Measurements from ENCODE around the gene CTDP1. TPM values are rescaled to one million over a fixed set of nuclear protein-coding genes. Genes with fewer than 3 reads are reported as not detected.

CTDP1 gene
- total RNA-seq, 1 donor from 2014 or later = 23.9 TPM

DNA sequence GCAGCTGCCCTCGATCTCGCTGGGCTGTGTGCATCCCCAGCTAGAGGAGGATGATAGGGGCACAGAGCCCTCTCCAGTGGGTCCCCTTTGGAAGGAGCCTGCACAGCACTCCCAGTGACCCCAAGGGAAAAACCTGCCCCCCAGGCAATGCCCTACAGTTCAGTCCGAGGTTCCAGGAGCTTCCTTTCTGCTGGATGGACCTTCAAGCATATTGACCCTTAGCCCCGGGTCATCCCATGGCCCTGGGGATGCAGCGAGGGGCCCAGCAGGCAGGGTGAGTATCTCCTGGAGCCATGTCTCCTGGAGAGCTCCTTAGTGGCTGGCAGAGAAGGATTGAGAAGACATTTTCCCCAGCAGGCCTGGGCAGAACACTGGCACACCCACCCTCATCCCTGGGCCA lies 45.4 kb upstream of the CTDP1 start:
- peaks cover 6% of the 10 kb centered on the region for H3K9me3 Mint-ChIP-seq (ENCODE audit: low read depth)
- H3K4me3 Mint-ChIP-seq (ENCODE audit: low read depth) = no peak overlapping the region
- H3K36me3 Mint-ChIP-seq (ENCODE audit: insufficient read depth) = no peaks in the 10 kb centered on the region
- H3K27me3 Mint-ChIP-seq = peaks cover 8% of the 10 kb centered on the region
- H3K27ac Mint-ChIP-seq = no peak overlapping the region
- DNase-seq (ENCODE audit: low spot score, unreplicated experiment) = no peak
- peaks cover 1% of the 10 kb centered on the region for H3K4me1 Mint-ChIP-seq (ENCODE audit: low read depth)
- TF ChIP-seq, protein P1, sequence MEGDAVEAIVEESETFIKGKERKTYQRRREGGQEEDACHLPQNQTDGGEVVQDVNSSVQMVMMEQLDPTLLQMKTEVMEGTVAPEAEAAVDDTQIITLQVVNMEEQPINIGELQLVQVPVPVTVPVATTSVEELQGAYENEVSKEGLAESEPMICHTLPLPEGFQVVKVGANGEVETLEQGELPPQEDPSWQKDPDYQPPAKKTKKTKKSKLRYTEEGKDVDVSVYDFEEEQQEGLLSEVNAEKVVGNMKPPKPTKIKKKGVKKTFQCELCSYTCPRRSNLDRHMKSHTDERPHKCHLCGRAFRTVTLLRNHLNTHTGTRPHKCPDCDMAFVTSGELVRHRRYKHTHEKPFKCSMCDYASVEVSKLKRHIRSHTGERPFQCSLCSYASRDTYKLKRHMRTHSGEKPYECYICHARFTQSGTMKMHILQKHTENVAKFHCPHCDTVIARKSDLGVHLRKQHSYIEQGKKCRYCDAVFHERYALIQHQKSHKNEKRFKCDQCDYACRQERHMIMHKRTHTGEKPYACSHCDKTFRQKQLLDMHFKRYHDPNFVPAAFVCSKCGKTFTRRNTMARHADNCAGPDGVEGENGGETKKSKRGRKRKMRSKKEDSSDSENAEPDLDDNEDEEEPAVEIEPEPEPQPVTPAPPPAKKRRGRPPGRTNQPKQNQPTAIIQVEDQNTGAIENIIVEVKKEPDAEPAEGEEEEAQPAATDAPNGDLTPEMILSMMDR (IDR thresholded peaks at IDR 0.05; ENCODE audit: unreplicated experiment) = no peak

DNA sequence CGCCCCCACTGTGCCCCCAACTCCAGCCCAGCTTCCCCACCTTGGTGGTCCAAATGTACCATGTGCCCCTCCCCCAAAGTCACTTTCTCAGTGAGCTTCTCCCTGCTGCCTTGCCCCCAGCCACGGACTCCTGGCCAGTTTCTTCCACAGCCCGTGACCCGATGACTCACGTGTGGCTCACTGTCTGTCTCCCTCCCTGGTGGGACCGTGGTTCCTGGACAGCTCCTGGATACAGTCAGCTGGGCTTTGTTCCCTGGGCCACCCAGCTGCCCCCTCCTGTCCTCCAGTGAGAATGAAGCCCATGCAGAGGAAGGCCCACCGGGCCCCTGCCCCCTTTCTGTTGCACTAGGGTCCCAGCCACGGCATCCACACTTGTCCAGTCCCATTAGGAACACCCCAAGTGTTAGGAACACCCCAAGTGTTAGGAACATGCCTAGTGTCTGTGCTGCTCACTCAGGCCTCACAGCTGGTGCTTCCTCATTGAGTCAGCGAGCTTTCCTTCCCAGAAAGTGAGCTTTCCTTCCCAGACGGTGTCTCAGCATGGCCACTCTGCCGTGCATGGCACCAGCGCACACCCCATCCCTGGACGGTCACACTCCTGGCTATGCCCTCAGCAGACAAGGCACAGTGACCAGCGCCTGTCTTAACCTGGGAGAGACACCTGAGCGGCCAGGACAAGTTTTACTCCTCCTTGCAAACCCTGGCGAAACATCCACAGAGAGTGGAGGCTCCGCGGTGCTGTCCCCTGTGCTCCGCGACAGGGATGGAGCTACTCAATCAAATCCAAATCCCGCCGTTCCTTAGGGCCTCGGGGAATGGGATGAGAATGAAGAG lies 44.8 kb upstream of the CTDP1 start:
- no peaks in the 10 kb centered on the region for H3K4me1 Mint-ChIP-seq (ENCODE audit: low read depth)
- TF ChIP-seq, protein P1 (IDR thresholded peaks at IDR 0.05; ENCODE audit: unreplicated experiment) = no peak
- H3K9me3 Mint-ChIP-seq (ENCODE audit: low read depth) = peaks cover 6% of the 10 kb centered on the region
- no peak overlapping the region for H3K4me3 Mint-ChIP-seq (ENCODE audit: low read depth)
- H3K27me3 Mint-ChIP-seq = peaks cover 5% of the 10 kb centered on the region
- no peaks in the 10 kb centered on the region for H3K36me3 Mint-ChIP-seq (ENCODE audit: insufficient read depth)
- H3K27ac Mint-ChIP-seq = no peak overlapping the region
- no peak for DNase-seq (ENCODE audit: low spot score, unreplicated experiment)

DNA sequence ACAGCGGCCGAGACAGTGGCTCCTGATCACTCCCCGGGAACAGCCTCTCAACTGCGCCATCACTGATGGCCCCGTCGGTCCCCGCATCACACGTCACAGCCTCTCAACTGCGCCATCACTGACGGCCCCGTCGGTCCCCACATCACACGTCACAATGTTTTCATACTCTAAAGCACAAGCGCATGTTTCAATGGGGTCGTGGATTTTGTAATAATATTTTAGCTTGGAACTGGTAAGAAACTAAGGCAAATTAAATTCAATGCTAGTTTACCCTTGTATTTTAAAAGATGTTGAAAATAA lies 44.2 kb upstream of the CTDP1 start:
- H3K27me3 Mint-ChIP-seq = peaks cover 3% of the 10 kb centered on the region
- H3K4me3 Mint-ChIP-seq (ENCODE audit: low read depth) = no peak overlapping the region
- peaks cover 6% of the 10 kb centered on the region for H3K9me3 Mint-ChIP-seq (ENCODE audit: low read depth)
- no peaks in the 10 kb centered on the region for H3K36me3 Mint-ChIP-seq (ENCODE audit: insufficient read depth)
- TF ChIP-seq, protein P1 (IDR thresholded peaks at IDR 0.05; ENCODE audit: unreplicated experiment) = no peak
- no peak for DNase-seq (ENCODE audit: low spot score, unreplicated experiment)
- H3K27ac Mint-ChIP-seq = no peak overlapping the region
- no peaks in the 10 kb centered on the region for H3K4me1 Mint-ChIP-seq (ENCODE audit: low read depth)

DNA sequence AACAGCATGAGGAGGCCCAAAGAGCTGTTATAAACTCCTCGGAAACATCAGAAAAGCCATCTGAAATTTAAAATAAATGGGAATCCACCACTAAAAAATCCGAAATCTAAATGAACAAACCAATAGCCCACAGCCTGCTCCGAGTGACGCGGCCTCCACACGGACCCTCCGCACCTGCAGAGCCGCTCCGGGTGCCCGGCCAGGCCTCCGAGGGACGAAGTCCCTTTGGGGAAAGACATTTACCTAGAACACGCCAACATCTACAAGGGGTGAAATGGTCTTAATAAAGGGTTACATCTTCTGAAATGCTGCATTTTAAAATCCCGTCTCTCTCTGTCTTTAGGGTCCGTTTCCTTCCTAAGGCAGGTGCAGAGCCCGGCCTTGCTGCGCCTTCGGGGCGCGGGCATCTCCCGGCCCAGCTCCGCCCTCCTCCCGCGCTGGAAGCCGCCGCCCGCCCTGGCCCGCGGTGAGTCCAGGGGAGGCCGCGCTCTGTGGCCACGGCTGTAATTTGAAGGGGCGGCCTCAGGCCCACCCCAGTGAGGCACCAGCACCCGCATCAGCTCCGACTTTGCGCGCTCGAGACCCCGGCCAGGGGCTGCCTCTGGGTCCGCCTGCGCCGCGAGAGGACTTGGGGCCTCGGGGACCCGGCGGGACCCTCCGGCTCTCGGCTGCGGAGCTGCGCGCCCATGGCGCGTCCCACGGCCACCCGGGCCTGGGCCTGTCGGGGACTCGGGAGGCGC lies 42.3 kb upstream of the CTDP1 start:
- no peaks in the 10 kb centered on the region for H3K4me1 Mint-ChIP-seq (ENCODE audit: low read depth)
- peaks cover 6% of the 10 kb centered on the region for H3K27me3 Mint-ChIP-seq
- no peaks in the 10 kb centered on the region for H3K36me3 Mint-ChIP-seq (ENCODE audit: insufficient read depth)
- TF ChIP-seq, protein P1 (IDR thresholded peaks at IDR 0.05; ENCODE audit: unreplicated experiment) = no peak
- H3K27ac Mint-ChIP-seq = no peak overlapping the region
- no peak overlapping the region for H3K4me3 Mint-ChIP-seq (ENCODE audit: low read depth)
- peaks cover 6% of the 10 kb centered on the region for H3K9me3 Mint-ChIP-seq (ENCODE audit: low read depth)
- no peak for DNase-seq (ENCODE audit: low spot score, unreplicated experiment)

DNA sequence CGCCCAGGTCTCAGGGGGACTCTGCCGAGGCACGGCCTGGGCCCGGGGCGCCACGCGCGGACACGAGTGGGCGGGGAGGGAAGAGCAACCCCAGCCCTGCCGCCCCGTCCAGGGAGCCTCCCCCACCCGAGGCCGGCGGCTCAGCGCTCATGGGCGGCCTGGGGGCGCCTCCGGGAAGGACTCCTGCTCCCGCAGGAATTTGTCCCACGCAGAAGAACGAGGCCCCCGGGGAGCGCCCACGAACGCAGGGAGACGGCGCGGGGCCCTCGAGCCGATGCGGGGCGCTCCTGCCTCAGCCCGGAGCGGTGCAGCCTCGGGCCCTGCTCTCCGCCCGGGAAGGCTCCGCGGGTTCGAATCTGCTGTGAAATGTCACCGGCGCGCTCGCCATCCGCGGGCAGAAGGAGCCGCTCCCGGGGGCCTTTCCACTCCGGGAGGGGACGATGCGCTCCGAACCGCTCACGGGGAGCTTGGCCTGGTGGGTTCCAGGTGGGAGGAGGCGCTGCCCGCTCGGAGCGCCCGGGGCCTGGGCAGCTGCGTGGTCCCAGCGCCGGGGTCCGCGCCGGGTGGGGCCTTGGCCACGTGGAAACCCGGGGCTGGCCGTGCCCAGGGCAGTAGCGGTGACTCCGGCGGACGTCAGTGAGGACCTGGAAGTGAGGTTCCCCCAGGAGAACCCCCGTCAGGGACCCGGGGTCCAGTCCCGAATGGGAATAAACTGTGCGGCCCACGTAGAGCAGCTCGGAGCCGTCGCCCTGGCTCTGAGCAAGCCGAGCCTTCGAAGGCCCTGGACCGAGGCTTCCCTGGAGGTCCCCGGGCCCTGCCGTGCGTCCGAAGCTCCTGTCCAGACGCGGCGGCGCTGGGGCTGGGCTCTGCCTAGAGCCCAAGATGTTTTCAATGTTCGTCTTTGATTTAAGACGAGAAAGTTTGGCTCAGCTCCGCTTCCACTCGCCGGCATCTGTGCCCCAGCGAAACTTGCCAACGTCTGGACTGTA lies 41.4 kb upstream of the CTDP1 start:
- no peak overlapping the region for H3K27ac Mint-ChIP-seq
- peaks cover 6% of the 10 kb centered on the region for H3K9me3 Mint-ChIP-seq (ENCODE audit: low read depth)
- no peaks in the 10 kb centered on the region for H3K4me1 Mint-ChIP-seq (ENCODE audit: low read depth)
- no peak for DNase-seq (ENCODE audit: low spot score, unreplicated experiment)
- H3K36me3 Mint-ChIP-seq (ENCODE audit: insufficient read depth) = no peaks in the 10 kb centered on the region
- TF ChIP-seq, protein P1 (IDR thresholded peaks at IDR 0.05; ENCODE audit: unreplicated experiment) = no peak
- peaks cover 6% of the 10 kb centered on the region for H3K27me3 Mint-ChIP-seq
- no peak overlapping the region for H3K4me3 Mint-ChIP-seq (ENCODE audit: low read depth)

Measured in progenitor cell of endocrine pancreas (in vitro differentiated cells).